Tibial nerve (tissue), 4 donors: ENCODE data around the gene IGF2R.

Source experiments
- EP300 ChIP-seq, 2 donors: sonication (generic); formaldehyde crosslinking; IDR thresholded peaks; one replicate each; pipeline ENCODE4 v1.6.1; 2017; ENCODE audit warnings: antibody characterized with exemption in 2 of 2, mild to moderate bottlenecking in 1 of 2
- TF ChIP-seq, protein P1 (sequence below), 5 experiments: fragments of 200-600 bp in 3 of 5; fragments of 450-650 bp in 2 of 5; sonication (generic) in 3 of 5; IDR thresholded peaks; one replicate each; pipeline ENCODE4 v1.5.1; 2016 to 2019; ENCODE audit warnings: antibody characterized with exemption in 5 of 5, mild to moderate bottlenecking in 3 of 5, moderate library complexity in 2 of 5

DNA sequence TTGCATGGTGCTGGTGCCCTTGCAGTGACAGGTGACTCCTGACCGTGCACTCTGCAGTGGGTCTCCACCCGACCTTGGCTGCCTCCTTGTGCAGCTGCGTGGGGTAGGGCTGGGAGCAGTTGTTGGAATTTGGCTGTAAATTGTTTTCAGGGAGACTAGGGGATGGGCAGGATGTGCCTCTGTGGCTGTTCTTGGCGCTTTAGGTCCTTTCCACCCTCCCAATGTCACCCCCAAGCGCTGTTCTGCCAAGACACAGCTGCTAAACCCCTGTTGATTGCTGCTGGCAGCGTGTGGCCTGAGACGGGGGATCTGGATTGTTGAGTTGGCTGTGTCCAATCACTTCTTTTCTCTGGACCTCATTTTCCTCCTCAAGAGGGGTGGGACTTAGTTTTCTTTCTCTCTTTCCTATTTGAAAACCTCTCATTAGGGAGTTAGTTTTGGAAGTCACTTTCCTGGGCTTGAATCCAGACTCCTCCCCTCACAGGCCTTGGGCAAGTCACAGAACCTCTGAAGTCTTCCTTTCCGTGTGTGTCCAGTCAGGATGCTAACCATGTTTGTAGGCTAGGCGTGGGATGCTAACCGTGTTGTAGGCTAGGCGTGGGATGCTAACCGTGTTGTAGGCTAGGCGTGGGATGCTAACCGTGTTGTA, 8.5 kb downstream of the IGF2R start:
- TF ChIP-seq, protein P1, sequence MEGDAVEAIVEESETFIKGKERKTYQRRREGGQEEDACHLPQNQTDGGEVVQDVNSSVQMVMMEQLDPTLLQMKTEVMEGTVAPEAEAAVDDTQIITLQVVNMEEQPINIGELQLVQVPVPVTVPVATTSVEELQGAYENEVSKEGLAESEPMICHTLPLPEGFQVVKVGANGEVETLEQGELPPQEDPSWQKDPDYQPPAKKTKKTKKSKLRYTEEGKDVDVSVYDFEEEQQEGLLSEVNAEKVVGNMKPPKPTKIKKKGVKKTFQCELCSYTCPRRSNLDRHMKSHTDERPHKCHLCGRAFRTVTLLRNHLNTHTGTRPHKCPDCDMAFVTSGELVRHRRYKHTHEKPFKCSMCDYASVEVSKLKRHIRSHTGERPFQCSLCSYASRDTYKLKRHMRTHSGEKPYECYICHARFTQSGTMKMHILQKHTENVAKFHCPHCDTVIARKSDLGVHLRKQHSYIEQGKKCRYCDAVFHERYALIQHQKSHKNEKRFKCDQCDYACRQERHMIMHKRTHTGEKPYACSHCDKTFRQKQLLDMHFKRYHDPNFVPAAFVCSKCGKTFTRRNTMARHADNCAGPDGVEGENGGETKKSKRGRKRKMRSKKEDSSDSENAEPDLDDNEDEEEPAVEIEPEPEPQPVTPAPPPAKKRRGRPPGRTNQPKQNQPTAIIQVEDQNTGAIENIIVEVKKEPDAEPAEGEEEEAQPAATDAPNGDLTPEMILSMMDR (IDR thresholded peaks at IDR 0.05): no peak
- TF ChIP-seq EP300 (IDR thresholded peaks at IDR 0.05): no peak
